ENCODE data around the gene LRCOL1.
A peak's percentile ranks its signal among the peaks of the same experiment; 100 is the strongest.

LRCOL1 gene

DNA sequence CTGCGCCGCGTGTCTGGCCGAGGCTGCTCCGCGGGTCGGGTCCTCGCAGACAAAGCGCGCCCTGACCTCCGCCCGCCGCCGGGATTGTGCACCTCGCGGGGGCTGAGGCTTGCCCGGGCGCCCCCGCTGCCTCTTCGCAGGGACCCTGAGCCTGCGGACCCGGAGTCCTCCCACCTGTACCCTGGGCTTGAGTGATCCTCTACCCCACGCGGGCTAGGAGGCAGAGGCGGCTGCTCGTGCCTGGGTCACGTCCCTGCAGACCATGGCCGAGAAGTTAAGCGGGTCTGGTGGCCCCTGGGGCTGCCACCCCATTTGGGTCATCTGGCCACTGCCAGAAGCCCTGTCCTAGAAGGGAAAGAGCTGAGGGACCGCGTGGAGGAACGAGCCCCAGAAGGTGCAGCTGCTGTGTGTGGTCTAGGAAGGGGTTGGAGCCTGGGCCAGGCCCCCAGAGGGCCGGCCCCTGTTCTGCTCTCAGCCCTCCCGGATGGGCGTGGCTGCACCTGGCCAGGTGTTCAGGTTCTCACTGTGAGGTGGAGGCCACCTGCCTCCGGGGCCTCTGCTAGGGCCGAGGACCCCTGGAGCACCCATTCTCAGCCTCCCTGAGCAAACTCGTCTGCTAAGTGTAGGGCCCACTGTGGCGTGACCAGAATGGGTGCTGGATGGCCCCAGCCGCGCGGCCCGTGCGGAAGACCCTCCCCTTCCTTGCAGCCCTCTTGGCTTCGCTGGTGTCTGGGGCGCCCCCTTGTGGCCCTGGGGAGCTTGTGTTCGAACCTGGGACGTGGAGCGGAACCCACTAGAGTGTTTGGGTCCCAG, 49.6 kb downstream of the LRCOL1 start:
- Histone ChIP-seq H3K27ac (ENCODE audit: low read length) (no peak overlapping the region), H3K4me2 (ENCODE audit: low read depth, low read length) (peak overlapping the region; percentile 34; the same call in 1 of the 2 replicates), H4K20me1 (ENCODE audit: insufficient read depth, low read length) (no peaks in the 10 kb centered on the region), H3K9me2 (replicated peaks; ENCODE audit: insufficient read depth, low read length) (no peaks in the 10 kb centered on the region), H3K27me3 (replicated peaks; ENCODE audit: insufficient read depth, low read length) (no peaks in the 10 kb centered on the region), H3K9ac (ENCODE audit: low read length) (peak overlapping the region; percentile 10; the same call in 1 of the 2 replicates), H2AFZ (ENCODE audit: low read length) (no peak overlapping the region), H3K4me1 (ENCODE audit: low read length) (no peaks in the 10 kb centered on the region), H3K79me2 (ENCODE audit: low read length) (no peaks in the 10 kb centered on the region), H3K36me3 (replicated peaks; ENCODE audit: insufficient read depth, low read length) (no peaks in the 10 kb centered on the region), H3K4me3 (ENCODE audit: low read length) (peak overlapping the region; percentile 37; the same call in 1 of the 2 replicates), H3F3A (ENCODE audit: insufficient read depth, low read length) (no peaks in the 10 kb centered on the region), H3K9me3 (replicated peaks; ENCODE audit: insufficient read depth, low read length) (no peaks in the 10 kb centered on the region)
- DNase-seq = peak; percentile 44
- TF ChIP-seq, protein P1, sequence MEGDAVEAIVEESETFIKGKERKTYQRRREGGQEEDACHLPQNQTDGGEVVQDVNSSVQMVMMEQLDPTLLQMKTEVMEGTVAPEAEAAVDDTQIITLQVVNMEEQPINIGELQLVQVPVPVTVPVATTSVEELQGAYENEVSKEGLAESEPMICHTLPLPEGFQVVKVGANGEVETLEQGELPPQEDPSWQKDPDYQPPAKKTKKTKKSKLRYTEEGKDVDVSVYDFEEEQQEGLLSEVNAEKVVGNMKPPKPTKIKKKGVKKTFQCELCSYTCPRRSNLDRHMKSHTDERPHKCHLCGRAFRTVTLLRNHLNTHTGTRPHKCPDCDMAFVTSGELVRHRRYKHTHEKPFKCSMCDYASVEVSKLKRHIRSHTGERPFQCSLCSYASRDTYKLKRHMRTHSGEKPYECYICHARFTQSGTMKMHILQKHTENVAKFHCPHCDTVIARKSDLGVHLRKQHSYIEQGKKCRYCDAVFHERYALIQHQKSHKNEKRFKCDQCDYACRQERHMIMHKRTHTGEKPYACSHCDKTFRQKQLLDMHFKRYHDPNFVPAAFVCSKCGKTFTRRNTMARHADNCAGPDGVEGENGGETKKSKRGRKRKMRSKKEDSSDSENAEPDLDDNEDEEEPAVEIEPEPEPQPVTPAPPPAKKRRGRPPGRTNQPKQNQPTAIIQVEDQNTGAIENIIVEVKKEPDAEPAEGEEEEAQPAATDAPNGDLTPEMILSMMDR (IDR thresholded peaks at IDR 0.05; ENCODE audit: low read length) = peak; percentile 47
- TF ChIP-seq EZH2 (optimal IDR thresholded peaks at IDR 0.05; ENCODE audit: low read depth, low read length) = no peak

DNA sequence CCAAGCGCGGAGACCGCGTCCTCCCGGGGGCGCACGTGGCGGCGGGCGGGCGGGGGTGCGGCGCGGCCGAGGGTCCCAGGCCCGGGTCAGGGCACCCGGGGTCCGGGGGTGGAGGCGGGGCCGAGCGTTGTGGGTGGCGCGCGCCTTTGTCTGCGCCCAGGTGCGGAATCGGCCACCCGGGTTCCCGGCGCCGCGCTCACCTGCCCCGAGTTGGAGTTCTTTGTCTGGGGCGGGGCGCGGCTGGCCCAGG, 50.1 kb downstream of the LRCOL1 start:
- H3K4me1 ChIP-seq (ENCODE audit: low read length) = no peaks in the 10 kb centered on the region
- no peaks in the 10 kb centered on the region for H3K9me3 ChIP-seq (replicated peaks; ENCODE audit: insufficient read depth, low read length)
- peak; percentile 10 for DNase-seq
- H3K9me2 ChIP-seq (replicated peaks; ENCODE audit: insufficient read depth, low read length) = no peaks in the 10 kb centered on the region
- no peaks in the 10 kb centered on the region for H3F3A ChIP-seq (ENCODE audit: insufficient read depth, low read length)
- no peaks in the 10 kb centered on the region for H3K36me3 ChIP-seq (replicated peaks; ENCODE audit: insufficient read depth, low read length)
- H3K9ac ChIP-seq (ENCODE audit: low read length) = no peak overlapping the region
- H3K27ac ChIP-seq (ENCODE audit: low read length) = no peak overlapping the region
- no peaks in the 10 kb centered on the region for H3K79me2 ChIP-seq (ENCODE audit: low read length)
- H2AFZ ChIP-seq (ENCODE audit: low read length) = no peak overlapping the region
- peak overlapping the region; percentile 37; the same call in 1 of the 2 replicates for H3K4me3 ChIP-seq (ENCODE audit: low read length)
- H3K27me3 ChIP-seq (replicated peaks; ENCODE audit: insufficient read depth, low read length) = no peaks in the 10 kb centered on the region
- H3K4me2 ChIP-seq (ENCODE audit: low read depth, low read length) = peak overlapping the region; percentile 34; the same call in 1 of the 2 replicates
- no peaks in the 10 kb centered on the region for H4K20me1 ChIP-seq (ENCODE audit: insufficient read depth, low read length)
- TF ChIP-seq, protein P1 (IDR thresholded peaks at IDR 0.05; ENCODE audit: low read length) = no peak
- TF ChIP-seq EZH2phosphoT487 (IDR thresholded peaks at IDR 0.05; ENCODE audit: low read length) (no peak), EZH2 (optimal IDR thresholded peaks at IDR 0.05; ENCODE audit: low read depth, low read length) (no peak)

DNA sequence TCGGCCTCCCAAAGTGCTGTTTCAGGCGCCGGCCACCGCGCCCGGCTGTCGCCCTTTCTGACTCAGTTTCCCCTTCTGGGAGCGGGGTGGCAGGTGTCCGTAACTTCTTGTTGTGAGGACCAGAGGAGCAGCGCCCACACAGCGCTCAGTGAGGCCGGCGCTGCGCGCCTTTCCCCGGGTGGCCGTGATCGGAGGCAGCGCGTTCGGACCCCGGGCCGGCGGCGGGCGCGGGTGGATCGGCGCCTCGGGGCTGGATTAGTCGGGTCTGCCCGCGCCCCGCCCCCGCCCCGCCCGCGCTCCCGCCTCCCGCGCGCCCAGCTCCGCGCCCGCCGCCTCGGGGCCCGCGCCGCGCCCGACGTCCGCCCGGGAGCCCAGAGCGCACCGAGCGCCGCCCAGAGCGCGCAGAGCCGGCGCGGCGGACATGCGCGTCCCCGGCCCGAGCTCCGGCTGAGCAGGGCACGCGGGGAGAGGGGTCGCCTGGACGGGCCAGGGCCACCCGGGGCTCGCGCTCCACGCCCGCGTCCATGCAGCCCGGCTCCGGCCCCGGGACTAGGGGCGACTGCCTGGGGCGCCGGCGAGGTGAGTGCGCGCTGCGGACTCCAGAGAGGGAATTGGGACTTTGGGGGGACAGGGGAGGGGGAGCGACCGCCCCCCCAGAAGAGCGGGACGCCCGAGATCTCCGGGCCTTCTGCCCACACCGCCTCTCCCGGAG, 50.6 kb downstream of the LRCOL1 start:
- Histone ChIP-seq H3K4me2 (ENCODE audit: low read depth, low read length) (no peak overlapping the region), H3K36me3 (replicated peaks; ENCODE audit: insufficient read depth, low read length) (no peaks in the 10 kb centered on the region), H3K9ac (ENCODE audit: low read length) (no peak overlapping the region), H3K27ac (ENCODE audit: low read length) (no peak overlapping the region), H3F3A (ENCODE audit: insufficient read depth, low read length) (no peaks in the 10 kb centered on the region), H3K79me2 (ENCODE audit: low read length) (no peaks in the 10 kb centered on the region), H3K4me3 (ENCODE audit: low read length) (no peak overlapping the region; the same call in 1 of the 2 replicates), H3K27me3 (replicated peaks; ENCODE audit: insufficient read depth, low read length) (no peaks in the 10 kb centered on the region), H2AFZ (ENCODE audit: low read length) (no peak overlapping the region), H3K4me1 (ENCODE audit: low read length) (no peaks in the 10 kb centered on the region), H4K20me1 (ENCODE audit: insufficient read depth, low read length) (no peaks in the 10 kb centered on the region), H3K9me2 (replicated peaks; ENCODE audit: insufficient read depth, low read length) (no peaks in the 10 kb centered on the region), H3K9me3 (replicated peaks; ENCODE audit: insufficient read depth, low read length) (no peaks in the 10 kb centered on the region)
- no peak for TF ChIP-seq EZH2 (optimal IDR thresholded peaks at IDR 0.05; ENCODE audit: low read depth, low read length)
- TF ChIP-seq, protein P1 (IDR thresholded peaks at IDR 0.05; ENCODE audit: low read length) = no peak
- TF ChIP-seq EZH2phosphoT487 (IDR thresholded peaks at IDR 0.05; ENCODE audit: low read length) = no peak
- peak; percentile 34 for DNase-seq
